ENCODE results near the gene ZNF239.
"Not testable (repeated sequence)": the region's sequence is repeated elsewhere in the genome, so short reads cannot be mapped to it uniquely, and the experiment has no call there.

Gene ZNF239

GRCh38 chr10:43584051-43584450 lies 9.6 kb upstream of the ZNF239 start:
- DNase-seq (ENCODE audit: low spot score) = no peak

GRCh38 chr10:43576580-43576979 lies 2.2 kb upstream of the ZNF239 start:
- DNase-seq (ENCODE audit: low spot score) = no peak

- DNase-seq (ENCODE audit: low spot score) = no peak
Measured at GRCh38 chr10:43576062-43576461, 1.6 kb upstream of the ZNF239 start.

- DNase-seq (ENCODE audit: low spot score) = no peak
Measured at GRCh38 chr10:43574906-43575305, 490 bp upstream of the ZNF239 start.

- DNase-seq (ENCODE audit: low spot score) = peak; percentile 6
Measured at GRCh38 chr10:43573250-43574000, 991 bp downstream of the ZNF239 start.

GRCh38 chr10:43570971-43571370 lies 3.4 kb downstream of the ZNF239 start:
- no peak for DNase-seq (ENCODE audit: low spot score)

GRCh38 chr10:43569681-43570080 lies 4.7 kb downstream of the ZNF239 start:
- DNase-seq (ENCODE audit: low spot score) = no peak

- DNase-seq (ENCODE audit: low spot score) = no peak
Measured at GRCh38 chr10:43557214-43557613, 17.2 kb downstream of the ZNF239 start.

GRCh38 chr10:43543746-43544145 lies 30.7 kb downstream of the ZNF239 start:
- not testable (repeated sequence) for DNase-seq (ENCODE audit: low spot score)

GRCh38 chr10:43524434-43525247 lies 49.8 kb downstream of the ZNF239 start:
- no peak for DNase-seq (ENCODE audit: low spot score)
